Fibroblast of the aortic adventitia (primary cell): ENCODE data around the gene ALDH3A2. TPM values are rescaled to one million over a fixed set of nuclear protein-coding genes. Genes with fewer than 3 reads are reported as not detected.
A peak's percentile ranks its signal among the peaks of the same experiment; 100 is the strongest.

Source experiments
- DNase-seq: peaks from one replicate; pipeline ENCODE4 v3.0.0-alpha.2; 2010; ENCODE audit warnings: low read depth
- H3K4me3 ChIP-seq: 2 replicates; pipeline ENCODE4 v1.5.1; 2011; ENCODE audit warnings: low read depth, mild to moderate bottlenecking, control low read depth, low read length, moderate library complexity
- total RNA-seq: library from RNA; depleted of rRNA; stranded (reverse); fragments of >200 nt; gene quantifications from 2 replicates; pipeline ENCODE4 v1.2.3, GENCODE V29; 2012; ENCODE audit warnings: low replicate concordance
- TF ChIP-seq, protein P1 (sequence below): IDR thresholded peaks from 2 replicates; pipeline ENCODE4 v1.5.1; 2011; ENCODE audit warnings: mild to moderate bottlenecking, low read length, control low read depth, inconsistent platforms; ENCODE audit not compliant: insufficient read depth

Gene ALDH3A2
- total RNA-seq, 1 donor: 59.7 TPM

- TF ChIP-seq, protein P1, sequence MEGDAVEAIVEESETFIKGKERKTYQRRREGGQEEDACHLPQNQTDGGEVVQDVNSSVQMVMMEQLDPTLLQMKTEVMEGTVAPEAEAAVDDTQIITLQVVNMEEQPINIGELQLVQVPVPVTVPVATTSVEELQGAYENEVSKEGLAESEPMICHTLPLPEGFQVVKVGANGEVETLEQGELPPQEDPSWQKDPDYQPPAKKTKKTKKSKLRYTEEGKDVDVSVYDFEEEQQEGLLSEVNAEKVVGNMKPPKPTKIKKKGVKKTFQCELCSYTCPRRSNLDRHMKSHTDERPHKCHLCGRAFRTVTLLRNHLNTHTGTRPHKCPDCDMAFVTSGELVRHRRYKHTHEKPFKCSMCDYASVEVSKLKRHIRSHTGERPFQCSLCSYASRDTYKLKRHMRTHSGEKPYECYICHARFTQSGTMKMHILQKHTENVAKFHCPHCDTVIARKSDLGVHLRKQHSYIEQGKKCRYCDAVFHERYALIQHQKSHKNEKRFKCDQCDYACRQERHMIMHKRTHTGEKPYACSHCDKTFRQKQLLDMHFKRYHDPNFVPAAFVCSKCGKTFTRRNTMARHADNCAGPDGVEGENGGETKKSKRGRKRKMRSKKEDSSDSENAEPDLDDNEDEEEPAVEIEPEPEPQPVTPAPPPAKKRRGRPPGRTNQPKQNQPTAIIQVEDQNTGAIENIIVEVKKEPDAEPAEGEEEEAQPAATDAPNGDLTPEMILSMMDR: no peak
- no peak for DNase-seq
- no peak overlapping the region for H3K4me3 ChIP-seq
These were observed 6.1 kb upstream of the ALDH3A2 start for GRCh38 chr17:19642373-19642893.

- TF ChIP-seq, protein P1: no peak
- H3K4me3 ChIP-seq: no peak overlapping the region
- DNase-seq: peak; percentile 55
These were observed 3.9 kb upstream of the ALDH3A2 start for GRCh38 chr17:19644493-19645210.

DNA sequence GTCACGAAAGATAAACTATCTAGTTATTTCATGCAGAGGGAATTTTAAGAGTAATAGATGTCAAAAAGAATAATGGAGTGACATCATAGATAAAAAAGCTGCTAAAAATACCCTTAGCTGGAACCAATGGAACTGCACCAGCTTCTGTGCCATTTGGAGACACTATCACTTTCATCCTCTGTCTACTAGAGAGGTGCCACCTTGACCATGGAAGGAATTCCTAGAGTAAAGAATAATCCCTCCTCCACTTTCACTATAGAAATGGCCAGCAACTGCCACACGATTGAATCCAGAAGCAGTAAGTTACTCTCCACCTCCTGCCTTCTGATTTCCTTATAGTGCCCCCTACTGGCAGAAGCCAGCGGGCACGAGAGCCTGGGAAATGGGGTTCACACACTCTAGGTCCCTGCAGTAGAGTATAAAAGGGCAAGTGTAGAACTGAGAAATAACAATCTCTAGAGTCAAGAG lies 2.8 kb upstream of the ALDH3A2 start:
- DNase-seq: peak; percentile 34

GRCh38 chr17:19646788-19647696 lies 1.5 kb upstream of the ALDH3A2 start:
- no peak overlapping the region for H3K4me3 ChIP-seq
- DNase-seq: peak; percentile 36
- TF ChIP-seq, protein P1: no peak

More for the DNA sequence above, 2.8 kb upstream of the ALDH3A2 start:
- H3K4me3 ChIP-seq: no peak overlapping the region
- TF ChIP-seq, protein P1: peak; percentile 47

DNA sequence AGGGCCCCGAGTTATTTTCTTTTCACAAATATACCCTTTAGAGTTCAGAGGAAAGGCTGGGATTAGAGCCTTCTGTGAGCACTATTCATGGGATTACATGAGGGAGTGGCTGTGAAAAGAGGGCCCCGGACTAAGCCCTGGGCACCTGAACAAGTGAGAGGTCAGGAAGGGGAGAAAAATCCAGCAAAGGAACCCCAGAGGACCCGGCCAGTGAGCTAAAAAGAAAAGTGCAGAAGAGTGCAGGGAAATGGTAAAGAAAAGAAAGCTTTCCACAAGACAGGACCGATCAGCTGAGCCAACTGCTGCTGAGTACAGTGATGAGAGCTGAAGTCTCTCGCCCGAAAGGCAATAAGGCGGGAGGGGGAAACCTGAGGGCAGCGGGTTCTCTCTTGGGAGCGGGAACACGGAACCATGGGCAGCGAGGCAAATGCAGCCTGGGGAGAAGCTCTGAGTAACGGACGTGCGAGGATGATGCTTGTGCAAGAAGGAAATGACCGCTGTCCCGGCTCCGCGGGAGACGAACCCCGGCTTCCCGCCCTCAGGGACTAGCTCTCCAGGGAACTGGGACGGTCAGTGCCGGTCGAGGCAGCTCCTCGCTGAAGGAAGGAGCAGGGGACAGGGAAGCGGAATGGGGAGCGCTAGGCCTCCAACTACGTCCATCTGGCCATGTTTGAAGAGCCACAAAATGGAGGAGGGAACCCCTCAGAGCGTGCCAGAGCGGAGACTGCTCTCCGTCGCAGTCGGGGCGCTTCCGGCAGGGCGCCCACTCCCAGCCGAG lies 665 bp upstream of the ALDH3A2 start:
- H3K4me3 ChIP-seq: peak overlapping the region; percentile 84
- TF ChIP-seq, protein P1: no peak
- peak; percentile 73 for DNase-seq

DNA sequence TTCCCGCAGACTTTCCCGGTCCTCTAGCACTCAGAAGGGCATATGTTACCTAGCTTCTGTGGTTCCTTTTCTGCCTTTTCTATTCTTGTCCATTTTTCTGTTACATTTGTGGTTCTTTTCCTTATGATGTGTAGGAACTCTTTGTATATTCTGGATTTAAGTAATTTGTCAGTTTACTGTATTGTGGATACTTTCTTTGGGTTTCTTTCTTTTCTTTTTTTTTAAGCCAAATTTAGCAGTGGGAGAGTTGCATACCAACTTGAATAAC lies 657 bp downstream of the ALDH3A2 start:
- TF ChIP-seq, protein P1: no peak
- DNase-seq: no peak
- peak overlapping the region; percentile 84 for H3K4me3 ChIP-seq
